ENCODE data around the gene RASGRF2.

Gene RASGRF2

DNA sequence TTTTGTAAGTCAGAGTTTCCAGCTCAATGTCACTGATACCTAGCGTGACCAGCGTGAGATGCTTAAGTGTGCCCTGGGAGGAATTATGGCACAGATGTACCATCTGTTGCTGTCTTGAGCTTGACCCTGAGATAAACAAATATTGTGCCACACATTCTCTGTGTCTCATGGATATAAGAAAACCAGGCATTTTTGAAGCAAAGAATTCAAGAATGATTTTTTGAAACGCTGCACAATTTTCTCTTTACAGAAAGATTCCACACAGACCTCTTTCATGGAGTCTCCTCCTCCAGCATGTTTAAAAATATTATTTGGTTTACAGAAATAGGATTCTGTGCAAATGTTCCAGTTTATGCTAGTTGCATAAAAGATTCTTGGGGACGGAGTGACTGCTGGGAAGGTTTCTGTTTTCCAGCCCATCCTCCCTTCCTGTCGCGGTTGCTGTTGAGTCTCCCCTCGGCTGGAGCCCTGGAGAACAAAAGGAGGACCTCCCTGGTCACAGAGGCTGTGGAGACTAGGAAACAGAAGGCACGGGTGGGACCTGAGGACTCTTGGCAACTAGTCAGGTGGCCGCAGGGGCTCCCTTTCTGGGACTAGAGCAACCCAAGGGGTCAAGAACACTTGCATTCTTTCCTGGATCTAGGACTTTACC is 120.8 kb downstream of the RASGRF2 start:
- Histone ChIP-seq H3K36me3 (ENCODE audit: control insufficient read depth, insufficient read depth, low read length) (no peaks in the 10 kb centered on the region), H3K4me3 (replicated peaks; ENCODE audit: low read depth, low read length) (no peak overlapping the region), H3K27me3 (replicated peaks; ENCODE audit: control insufficient read depth, insufficient read depth, low read length) (no peaks in the 10 kb centered on the region)
- no peak for DNase-seq (ENCODE audit: extremely low read depth, insufficient read length)
- TF ChIP-seq, protein P1, sequence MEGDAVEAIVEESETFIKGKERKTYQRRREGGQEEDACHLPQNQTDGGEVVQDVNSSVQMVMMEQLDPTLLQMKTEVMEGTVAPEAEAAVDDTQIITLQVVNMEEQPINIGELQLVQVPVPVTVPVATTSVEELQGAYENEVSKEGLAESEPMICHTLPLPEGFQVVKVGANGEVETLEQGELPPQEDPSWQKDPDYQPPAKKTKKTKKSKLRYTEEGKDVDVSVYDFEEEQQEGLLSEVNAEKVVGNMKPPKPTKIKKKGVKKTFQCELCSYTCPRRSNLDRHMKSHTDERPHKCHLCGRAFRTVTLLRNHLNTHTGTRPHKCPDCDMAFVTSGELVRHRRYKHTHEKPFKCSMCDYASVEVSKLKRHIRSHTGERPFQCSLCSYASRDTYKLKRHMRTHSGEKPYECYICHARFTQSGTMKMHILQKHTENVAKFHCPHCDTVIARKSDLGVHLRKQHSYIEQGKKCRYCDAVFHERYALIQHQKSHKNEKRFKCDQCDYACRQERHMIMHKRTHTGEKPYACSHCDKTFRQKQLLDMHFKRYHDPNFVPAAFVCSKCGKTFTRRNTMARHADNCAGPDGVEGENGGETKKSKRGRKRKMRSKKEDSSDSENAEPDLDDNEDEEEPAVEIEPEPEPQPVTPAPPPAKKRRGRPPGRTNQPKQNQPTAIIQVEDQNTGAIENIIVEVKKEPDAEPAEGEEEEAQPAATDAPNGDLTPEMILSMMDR (IDR thresholded peaks at IDR 0.05; ENCODE audit: insufficient read depth, low read length, poor library complexity, severe bottlenecking) = no peak

DNA sequence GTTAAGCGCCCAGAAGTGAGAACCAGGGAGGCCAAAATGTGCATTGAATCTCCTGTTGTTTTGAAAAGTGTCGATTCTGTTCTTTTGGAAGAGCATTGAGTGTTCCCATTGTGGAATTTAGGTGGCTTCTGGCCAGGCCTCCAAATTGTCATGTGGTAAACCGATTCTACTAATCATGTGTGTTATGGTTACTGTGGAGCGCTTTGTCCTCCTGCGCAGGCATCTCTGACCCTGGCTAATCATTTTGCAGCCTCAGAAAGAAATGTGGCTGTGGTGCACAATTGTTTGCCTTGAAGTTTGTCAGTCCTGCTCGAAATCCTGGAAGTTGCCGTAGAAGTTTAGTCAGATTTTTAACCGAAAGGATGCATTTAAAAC is 121.3 kb downstream of the RASGRF2 start:
- DNase-seq (ENCODE audit: extremely low read depth, insufficient read length) = no peak
- no peak overlapping the region for H3K4me3 ChIP-seq (replicated peaks; ENCODE audit: low read depth, low read length)
- no peaks in the 10 kb centered on the region for H3K36me3 ChIP-seq (ENCODE audit: control insufficient read depth, insufficient read depth, low read length)
- no peaks in the 10 kb centered on the region for H3K27me3 ChIP-seq (replicated peaks; ENCODE audit: control insufficient read depth, insufficient read depth, low read length)
- TF ChIP-seq, protein P1 (IDR thresholded peaks at IDR 0.05; ENCODE audit: insufficient read depth, low read length, poor library complexity, severe bottlenecking) = no peak

DNA sequence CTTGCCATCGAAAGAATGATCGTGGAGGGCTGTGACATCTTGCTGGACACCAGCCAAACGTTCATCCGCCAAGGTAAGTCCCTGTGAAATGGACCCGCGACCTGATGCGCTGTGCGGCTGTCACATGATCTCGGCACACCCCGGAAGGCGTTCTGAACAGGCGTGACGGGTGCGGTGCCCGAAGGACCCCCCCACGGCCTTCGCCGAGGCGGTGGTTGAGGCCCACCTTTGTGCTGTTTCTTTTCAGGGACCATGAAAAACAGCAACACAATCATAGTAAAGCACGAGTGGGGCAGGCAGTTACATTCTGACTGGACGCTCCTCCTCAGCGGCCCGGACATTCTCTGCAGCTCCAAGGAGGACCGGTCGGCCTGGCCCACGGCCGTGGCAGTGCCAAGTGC is 126.7 kb downstream of the RASGRF2 start:
- DNase-seq (ENCODE audit: extremely low read depth, insufficient read length) = no peak
- no peak overlapping the region for H3K4me3 ChIP-seq (replicated peaks; ENCODE audit: low read depth, low read length)
- TF ChIP-seq, protein P1 (IDR thresholded peaks at IDR 0.05; ENCODE audit: insufficient read depth, low read length, poor library complexity, severe bottlenecking) = no peak

DNA sequence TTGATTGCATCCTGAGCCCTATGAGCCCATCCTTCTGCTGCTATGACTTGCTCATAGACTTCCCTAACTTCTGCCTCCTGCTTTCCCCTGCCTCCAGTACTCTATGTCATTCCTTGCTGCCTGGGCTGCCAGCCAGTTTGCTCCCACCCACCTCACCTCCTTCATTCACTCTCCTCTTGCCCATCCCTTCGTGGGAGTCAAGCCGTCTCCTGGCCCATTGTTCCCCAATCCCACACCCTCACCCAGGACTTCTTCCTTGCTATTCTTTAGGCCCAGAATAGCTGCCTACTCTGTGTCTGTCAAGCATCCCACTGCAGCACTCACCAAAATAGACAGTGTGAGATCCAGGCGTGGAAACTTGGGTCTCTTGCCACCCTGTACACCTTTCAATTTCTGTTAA is 131.0 kb downstream of the RASGRF2 start:
- peaks cover 2% of the 10 kb centered on the region; the same call in 1 of the 2 replicates for H3K27me3 ChIP-seq (replicated peaks; ENCODE audit: control insufficient read depth, insufficient read depth, low read length)
- DNase-seq (ENCODE audit: extremely low read depth, insufficient read length) = no peak

More for the DNA sequence above, 126.7 kb downstream of the RASGRF2 start:
- Histone ChIP-seq H3K27me3 (replicated peaks; ENCODE audit: control insufficient read depth, insufficient read depth, low read length) (peaks cover 2% of the 10 kb centered on the region; the same call in 1 of the 2 replicates), H3K36me3 (ENCODE audit: control insufficient read depth, insufficient read depth, low read length) (no peaks in the 10 kb centered on the region)

DNA sequence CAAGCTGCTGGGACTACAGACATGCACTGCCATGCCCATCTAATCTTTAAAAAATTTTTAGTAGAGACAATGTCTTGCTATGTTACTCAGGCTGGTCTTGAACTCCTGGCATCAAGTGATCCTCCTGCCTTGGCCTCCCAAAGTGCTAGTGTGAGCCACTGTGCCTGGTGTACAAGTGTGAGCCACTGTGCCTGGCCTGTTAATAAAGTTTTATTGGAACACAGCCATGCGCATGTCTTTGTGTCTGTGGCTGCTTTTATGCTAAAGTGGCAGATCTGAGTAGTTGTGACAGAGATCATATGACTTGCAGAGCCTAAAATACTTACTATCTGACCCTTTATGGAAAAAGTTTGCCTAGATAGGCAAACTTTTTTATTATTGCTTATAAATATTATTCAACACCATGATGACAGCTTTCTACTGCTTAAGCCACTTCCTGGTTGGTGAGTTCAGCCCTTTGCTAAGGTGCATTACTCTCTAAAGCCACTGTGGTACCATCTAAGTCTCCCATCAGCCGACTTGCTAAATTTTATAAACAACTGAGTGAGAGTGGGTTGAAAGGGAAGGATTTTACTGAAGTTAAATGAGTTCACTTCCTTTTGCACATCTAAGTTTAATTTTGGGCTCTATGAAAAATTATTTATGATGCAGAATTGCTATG is 133.5 kb downstream of the RASGRF2 start:
- Histone ChIP-seq H3K36me3 (ENCODE audit: control insufficient read depth, insufficient read depth, low read length) (no peaks in the 10 kb centered on the region), H3K4me3 (replicated peaks; ENCODE audit: low read depth, low read length) (no peak overlapping the region), H3K27me3 (replicated peaks; ENCODE audit: control insufficient read depth, insufficient read depth, low read length) (peaks cover 2% of the 10 kb centered on the region; the same call in 1 of the 2 replicates)
- TF ChIP-seq, protein P1 (IDR thresholded peaks at IDR 0.05; ENCODE audit: insufficient read depth, low read length, poor library complexity, severe bottlenecking) = no peak
- no peak for DNase-seq (ENCODE audit: extremely low read depth, insufficient read length)

More for the DNA sequence above, 131.0 kb downstream of the RASGRF2 start:
- Histone ChIP-seq H3K4me3 (replicated peaks; ENCODE audit: low read depth, low read length) (no peak overlapping the region), H3K36me3 (ENCODE audit: control insufficient read depth, insufficient read depth, low read length) (no peaks in the 10 kb centered on the region)
- TF ChIP-seq, protein P1 (IDR thresholded peaks at IDR 0.05; ENCODE audit: insufficient read depth, low read length, poor library complexity, severe bottlenecking) = no peak
